Measurements from ENCODE around the gene ARFGEF2. TPM values are rescaled to one million over a fixed set of nuclear protein-coding genes. Genes with fewer than 3 reads are reported as not detected.
"Not testable (repeated sequence)": the region's sequence is repeated elsewhere in the genome, so short reads cannot be mapped to it uniquely, and the experiment has no call there.

The ARFGEF2 gene
- total and polyA plus RNA-seq, 2 donors (not counting 3 experiments of a cell fraction or from before 2014, with no cell fraction given), result 12.7 to 32.6 TPM

DNA sequence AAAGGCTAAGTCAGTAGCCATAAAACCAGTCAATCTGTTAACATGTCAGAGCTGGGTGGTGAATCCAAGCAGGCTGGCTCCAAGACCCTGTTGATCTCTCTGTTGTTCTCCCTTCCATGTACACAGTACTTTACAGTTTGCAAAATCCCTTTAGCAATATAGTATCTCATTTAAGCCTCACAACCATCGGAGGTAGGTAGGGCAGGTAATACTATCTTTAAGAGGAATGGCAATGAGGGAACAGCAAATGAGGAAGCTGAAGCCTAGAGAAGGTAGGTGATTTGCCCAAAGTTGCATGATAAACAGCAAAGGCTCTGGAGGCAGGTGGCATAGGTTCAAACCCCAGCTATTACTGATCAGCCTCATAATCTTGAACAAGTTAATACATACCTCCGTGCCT lies 34.7 kb upstream of the ARFGEF2 start:
- BruUV-seq (replicated peaks), result no TSS peak

DNA sequence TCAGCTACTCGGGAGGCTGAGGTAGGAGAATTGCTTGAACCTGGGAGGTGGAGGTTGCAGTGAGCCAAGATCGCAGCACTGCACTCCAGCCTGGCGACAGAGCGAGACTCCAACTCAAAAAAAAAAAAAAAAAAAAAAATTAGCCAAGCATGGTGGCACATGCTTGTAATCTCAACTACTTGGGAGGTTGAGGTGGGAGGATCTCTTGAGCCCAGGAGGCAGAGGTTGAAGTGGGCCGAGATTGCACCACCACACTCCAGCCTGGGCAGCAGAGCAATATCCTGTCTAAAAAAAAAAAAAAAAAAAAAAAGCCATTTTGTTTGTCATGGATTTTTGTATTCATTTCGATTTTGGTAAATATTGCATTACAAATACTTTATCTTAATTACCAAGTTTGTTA lies 33.0 kb upstream of the ARFGEF2 start:
- H3K9me3 ChIP-seq (replicated peaks; ENCODE audit: control insufficient read depth, insufficient read depth, low read length); H3K36me3 ChIP-seq (ENCODE audit: control insufficient read depth in 2 of 2, extremely low read depth in 1 of 2, insufficient read depth in 2 of 2, low read length in 2 of 2); H3K27me3 ChIP-seq (ENCODE audit: control insufficient read depth in 2 of 2, insufficient read depth in 2 of 2, low read length in 2 of 2); H3K27ac ChIP-seq (ENCODE audit: insufficient read depth, low read depth, low read length); BruUV-seq (replicated peaks); H2AFZ ChIP-seq (ENCODE audit: low read depth, low read length); intact Hi-C loops (cut with micrococcal nuclease); DNase-seq (ENCODE audit: low read depth, low spot score); H3K4me2 ChIP-seq (ENCODE audit: insufficient read depth, low read length); CTCF ChIA-PET; POLR2A ChIA-PET; H4K20me1 ChIP-seq (replicated peaks; ENCODE audit: control insufficient read depth, extremely low read depth, insufficient read depth, low read length); H3K79me2 ChIP-seq (ENCODE audit: control insufficient read depth, insufficient read depth, low read length); FAIRE-seq; dilution Hi-C loops (cut with MboI; ENCODE audit: extremely low pct_ligation_motif_present, low sequenced_read_pairs); H3K4me3 ChIP-seq (replicated peaks in 1 of 3; ENCODE audit: insufficient read depth in 1 of 3, low read depth in 1 of 3, low read length in 3 of 3); H3K4me1 ChIP-seq (ENCODE audit: control insufficient read depth, extremely low read depth, insufficient read depth, low read length); H3K9ac ChIP-seq (replicated peaks; ENCODE audit: extremely low read depth, insufficient read depth, low read length); H3K9me1 ChIP-seq (replicated peaks; ENCODE audit: control insufficient read depth, extremely low read depth, insufficient read depth, low read length): not testable (repeated sequence)

More for the DNA sequence above, 34.7 kb upstream of the ARFGEF2 start:
- no peak overlapping the region for H3K27ac ChIP-seq (ENCODE audit: insufficient read depth, low read depth, low read length)
- no peak overlapping the region for H3K4me2 ChIP-seq (ENCODE audit: insufficient read depth, low read length)
- TF ChIP-seq GATA2 (IDR thresholded peaks at IDR 0.05; ENCODE audit: insufficient read depth, insufficient read length, low read depth, low read length) (no peak), FOS (IDR thresholded peaks at IDR 0.05; ENCODE audit: borderline replicate concordance, insufficient read depth, low read length) (no peak), POLR2A (IDR thresholded peaks at IDR 0.05; ENCODE audit: low read depth, low read length) (no peak), POLR2AphosphoS5 (IDR thresholded peaks at IDR 0.05; ENCODE audit: insufficient read depth, low read depth, low read length) (no peak), EZH2 (IDR thresholded peaks at IDR 0.05; ENCODE audit: borderline replicate concordance, low read depth, low read length, severe bottlenecking) (no peak), JUN (IDR thresholded peaks at IDR 0.05; ENCODE audit: borderline replicate concordance, insufficient read depth, insufficient read length, low read depth) (no peak)
- TF ChIP-seq, protein P1, sequence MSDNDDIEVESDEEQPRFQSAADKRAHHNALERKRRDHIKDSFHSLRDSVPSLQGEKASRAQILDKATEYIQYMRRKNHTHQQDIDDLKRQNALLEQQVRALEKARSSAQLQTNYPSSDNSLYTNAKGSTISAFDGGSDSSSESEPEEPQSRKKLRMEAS (IDR thresholded peaks at IDR 0.05; ENCODE audit: insufficient read depth, insufficient read length), result no peak
- no peaks in the 10 kb centered on the region for H3K4me1 ChIP-seq (ENCODE audit: control insufficient read depth, extremely low read depth, insufficient read depth, low read length)
- no peaks in the 10 kb centered on the region for H3K36me3 ChIP-seq (ENCODE audit: control insufficient read depth in 2 of 2, extremely low read depth in 1 of 2, insufficient read depth in 2 of 2, low read length in 2 of 2)
- H2AFZ ChIP-seq (ENCODE audit: low read depth, low read length), result no peak overlapping the region
- no peaks in the 10 kb centered on the region for H4K20me1 ChIP-seq (replicated peaks; ENCODE audit: control insufficient read depth, extremely low read depth, insufficient read depth, low read length)
- H3K9ac ChIP-seq (replicated peaks; ENCODE audit: extremely low read depth, insufficient read depth, low read length), result no peak overlapping the region
- dilution Hi-C loops (cut with MboI; ENCODE audit: extremely low pct_ligation_motif_present, low sequenced_read_pairs), result no loop called here
- no peaks in the 10 kb centered on the region for H3K9me1 ChIP-seq (replicated peaks; ENCODE audit: control insufficient read depth, extremely low read depth, insufficient read depth, low read length)
- DNase-seq (ENCODE audit: low read depth, low spot score) (no peak), FAIRE-seq (peak; percentile 43)
- no peaks in the 10 kb centered on the region for H3K9me3 ChIP-seq (replicated peaks; ENCODE audit: control insufficient read depth, insufficient read depth, low read length)
- H3K4me3 ChIP-seq (replicated peaks in 1 of 3; ENCODE audit: insufficient read depth in 1 of 3, low read depth in 1 of 3, low read length in 3 of 3), result no peak overlapping the region
- H3K27me3 ChIP-seq (ENCODE audit: control insufficient read depth in 2 of 2, insufficient read depth in 2 of 2, low read length in 2 of 2), result no peaks in the 10 kb centered on the region
- POLR2A ChIA-PET, result no interaction called here
- CTCF ChIA-PET, result interaction anchor here (1.0 to 1.1 kb wide), 2 partner anchors 11 to 229 kb away, joined by 3 to 5 read pairs; no protein-coding TSS in a partner anchor
- intact Hi-C loops (cut with micrococcal nuclease), result no loop called here
- no peaks in the 10 kb centered on the region for H3K79me2 ChIP-seq (ENCODE audit: control insufficient read depth, insufficient read depth, low read length)
